ENCODE data around the gene SERPINB1.

GRCh38 chr6:2809015-2809414, 32.6 kb downstream of the SERPINB1 start:
- TF ChIP-seq CTCF (IDR thresholded peaks at IDR 0.05) (no peak), POLR2A (IDR thresholded peaks at IDR 0.05) (no peak)

Measured in esophagus squamous epithelium (tissue), 4 donors.